Measurements from ENCODE around the gene HS1BP3.

The HS1BP3 gene

GRCh38 chr2:20650877-20651730, at the start of gene HS1BP3:
HS1BP3 (minus strand) TSS chr2:20651098; CDS start chr2:20651063, 35 bp downstream.
- peak; percentile 83 to 87 for DNase-seq (ENCODE audit: low read depth in 1 of 2, low spot score in 1 of 2)

- no peak for DNase-seq (ENCODE audit: low read depth in 1 of 2, low spot score in 1 of 2)
Observed at GRCh38 chr2:20698916-20699613, 48.2 kb upstream of the HS1BP3 start.

- no peak for DNase-seq (ENCODE audit: low read depth in 1 of 2, low spot score in 1 of 2)
Observed at GRCh38 chr2:20697322-20697934, 46.5 kb upstream of the HS1BP3 start.

- DNase-seq (ENCODE audit: low read depth in 1 of 2, low spot score in 1 of 2), result no peak
Observed at GRCh38 chr2:20696366-20696765, 45.5 kb upstream of the HS1BP3 start.

GRCh38 chr2:20693317-20693716, 42.4 kb upstream of the HS1BP3 start:
- DNase-seq (ENCODE audit: low read depth in 1 of 2, low spot score in 1 of 2), result no peak

GRCh38 chr2:20692081-20692480, 41.2 kb upstream of the HS1BP3 start:
- DNase-seq (ENCODE audit: low read depth in 1 of 2, low spot score in 1 of 2), result no peak

GRCh38 chr2:20691076-20691734, 40.3 kb upstream of the HS1BP3 start:
- no peak for DNase-seq (ENCODE audit: low read depth in 1 of 2, low spot score in 1 of 2)

- no peak for DNase-seq (ENCODE audit: low read depth in 1 of 2, low spot score in 1 of 2)
Observed at GRCh38 chr2:20689428-20690264, 38.7 kb upstream of the HS1BP3 start.

GRCh38 chr2:20687260-20687832, 36.4 kb upstream of the HS1BP3 start:
- no peak for DNase-seq (ENCODE audit: low read depth in 1 of 2, low spot score in 1 of 2)

GRCh38 chr2:20684581-20685063, 33.7 kb upstream of the HS1BP3 start:
- no peak for DNase-seq (ENCODE audit: low read depth in 1 of 2, low spot score in 1 of 2)

- DNase-seq (ENCODE audit: low read depth in 1 of 2, low spot score in 1 of 2), result no peak
Observed at GRCh38 chr2:20682167-20682920, 31.4 kb upstream of the HS1BP3 start.

GRCh38 chr2:20680744-20681375, 30.0 kb upstream of the HS1BP3 start:
- DNase-seq (ENCODE audit: low read depth in 1 of 2, low spot score in 1 of 2), result no peak

GRCh38 chr2:20678780-20679179, 27.9 kb upstream of the HS1BP3 start:
- no peak for DNase-seq (ENCODE audit: low read depth in 1 of 2, low spot score in 1 of 2)

GRCh38 chr2:20678086-20678395, 27.1 kb upstream of the HS1BP3 start:
- no peak for DNase-seq (ENCODE audit: low read depth in 1 of 2, low spot score in 1 of 2)

GRCh38 chr2:20677301-20678085, 26.6 kb upstream of the HS1BP3 start:
- DNase-seq (ENCODE audit: low read depth in 1 of 2, low spot score in 1 of 2), result no peak

- no peak for DNase-seq (ENCODE audit: low read depth in 1 of 2, low spot score in 1 of 2)
Observed at GRCh38 chr2:20676353-20677215, 25.7 kb upstream of the HS1BP3 start.

GRCh38 chr2:20675701-20676352, 24.9 kb upstream of the HS1BP3 start:
- DNase-seq (ENCODE audit: low read depth in 1 of 2, low spot score in 1 of 2), result no peak

Measured in stimulated activated CD4-positive, alpha-beta T cell treated with anti-CD3 and anti-CD28 coated beads, Interleukin-15, amount 100 ng/mL, for 1 hour (primary cell).